LNCaP clone FGC (cell line): ENCODE data around the gene MOV10L1.
"Not testable (repeated sequence)": the region's sequence is repeated elsewhere in the genome, so short reads cannot be mapped to it uniquely, and the experiment has no call there.

ENCODE experiments used
- DNase-seq: peaks from one replicate; pipeline ENCODE4 v3.0.0-alpha.2; 2011; ENCODE audit warnings: low read depth
- H3K4me3 ChIP-seq: 2 replicates; pipeline ENCODE4 v1.5.1; 2011; ENCODE audit warnings: mild to moderate bottlenecking, low read depth, low read length, control low read depth
- TF ChIP-seq, protein P1 (sequence below): IDR thresholded peaks from 2 replicates; pipeline ENCODE4 v1.5.1; 2012; ENCODE audit warnings: mild to moderate bottlenecking; ENCODE audit not compliant: control insufficient read depth, insufficient read depth; ENCODE audit errors: extremely low read depth

MOV10L1 gene

DNA sequence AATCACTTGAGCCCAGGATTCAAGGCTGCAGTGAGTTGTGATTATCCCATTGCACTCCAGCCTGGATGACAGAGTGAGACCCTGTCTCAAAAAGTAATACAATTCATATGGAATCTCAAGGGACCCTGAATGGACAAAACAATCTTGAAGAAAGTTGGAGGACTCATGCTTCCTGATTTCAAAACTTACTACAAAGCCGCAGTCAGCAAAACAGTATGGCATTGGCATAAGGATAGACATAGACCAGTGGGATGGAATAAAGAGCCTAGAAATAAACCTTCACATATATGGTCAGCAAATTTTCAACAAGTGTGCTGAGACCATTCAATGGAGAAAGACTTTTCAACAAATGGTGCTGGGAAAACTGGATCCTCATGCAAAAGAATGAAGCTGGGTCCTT is 113.5 kb downstream of the MOV10L1 start:
- no peak for DNase-seq
- TF ChIP-seq, protein P1, sequence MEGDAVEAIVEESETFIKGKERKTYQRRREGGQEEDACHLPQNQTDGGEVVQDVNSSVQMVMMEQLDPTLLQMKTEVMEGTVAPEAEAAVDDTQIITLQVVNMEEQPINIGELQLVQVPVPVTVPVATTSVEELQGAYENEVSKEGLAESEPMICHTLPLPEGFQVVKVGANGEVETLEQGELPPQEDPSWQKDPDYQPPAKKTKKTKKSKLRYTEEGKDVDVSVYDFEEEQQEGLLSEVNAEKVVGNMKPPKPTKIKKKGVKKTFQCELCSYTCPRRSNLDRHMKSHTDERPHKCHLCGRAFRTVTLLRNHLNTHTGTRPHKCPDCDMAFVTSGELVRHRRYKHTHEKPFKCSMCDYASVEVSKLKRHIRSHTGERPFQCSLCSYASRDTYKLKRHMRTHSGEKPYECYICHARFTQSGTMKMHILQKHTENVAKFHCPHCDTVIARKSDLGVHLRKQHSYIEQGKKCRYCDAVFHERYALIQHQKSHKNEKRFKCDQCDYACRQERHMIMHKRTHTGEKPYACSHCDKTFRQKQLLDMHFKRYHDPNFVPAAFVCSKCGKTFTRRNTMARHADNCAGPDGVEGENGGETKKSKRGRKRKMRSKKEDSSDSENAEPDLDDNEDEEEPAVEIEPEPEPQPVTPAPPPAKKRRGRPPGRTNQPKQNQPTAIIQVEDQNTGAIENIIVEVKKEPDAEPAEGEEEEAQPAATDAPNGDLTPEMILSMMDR: no peak

DNA sequence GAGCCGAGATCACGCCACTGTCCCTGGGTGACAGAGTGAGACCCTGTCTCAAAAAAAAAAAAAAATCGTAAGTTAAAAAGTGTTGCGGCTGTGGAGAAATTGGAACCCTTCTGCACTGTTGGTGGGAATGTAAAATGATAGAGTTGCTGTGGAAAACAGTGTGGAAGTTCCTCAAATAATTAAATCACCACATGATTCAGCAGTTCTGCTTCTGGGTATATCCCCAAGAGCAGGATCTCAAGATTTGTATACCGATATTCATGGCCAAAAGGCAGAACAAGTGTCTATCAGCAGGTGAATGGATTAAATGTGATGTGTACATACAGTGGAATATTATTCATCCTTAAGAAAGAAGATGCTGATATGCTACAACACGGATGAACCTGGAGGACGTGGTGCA is 114.8 kb downstream of the MOV10L1 start:
- no peak overlapping the region for H3K4me3 ChIP-seq
- DNase-seq: no peak
- TF ChIP-seq, protein P1: no peak

More for the DNA sequence above, 113.5 kb downstream of the MOV10L1 start:
- no peak overlapping the region for H3K4me3 ChIP-seq

DNA sequence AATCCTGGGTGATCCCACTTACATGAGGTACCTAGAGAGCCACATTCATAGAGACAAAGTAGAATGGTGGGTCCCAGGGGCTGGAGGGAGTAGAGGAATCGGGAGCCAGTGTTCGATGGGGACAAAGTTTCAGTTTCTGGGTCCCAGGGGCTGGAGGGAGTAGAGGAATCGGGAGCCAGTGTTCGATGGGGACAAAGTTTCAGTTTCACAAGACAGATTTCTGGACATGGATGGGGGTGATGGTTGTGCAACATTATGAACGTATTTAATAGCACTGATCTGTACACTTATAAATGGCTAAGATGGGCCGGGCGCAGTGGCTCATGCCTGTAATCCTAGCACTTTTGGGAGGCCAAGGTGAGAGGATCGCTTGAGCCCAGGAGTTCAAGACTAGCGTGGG is 115.2 kb downstream of the MOV10L1 start:
- not testable (repeated sequence) for DNase-seq

DNA sequence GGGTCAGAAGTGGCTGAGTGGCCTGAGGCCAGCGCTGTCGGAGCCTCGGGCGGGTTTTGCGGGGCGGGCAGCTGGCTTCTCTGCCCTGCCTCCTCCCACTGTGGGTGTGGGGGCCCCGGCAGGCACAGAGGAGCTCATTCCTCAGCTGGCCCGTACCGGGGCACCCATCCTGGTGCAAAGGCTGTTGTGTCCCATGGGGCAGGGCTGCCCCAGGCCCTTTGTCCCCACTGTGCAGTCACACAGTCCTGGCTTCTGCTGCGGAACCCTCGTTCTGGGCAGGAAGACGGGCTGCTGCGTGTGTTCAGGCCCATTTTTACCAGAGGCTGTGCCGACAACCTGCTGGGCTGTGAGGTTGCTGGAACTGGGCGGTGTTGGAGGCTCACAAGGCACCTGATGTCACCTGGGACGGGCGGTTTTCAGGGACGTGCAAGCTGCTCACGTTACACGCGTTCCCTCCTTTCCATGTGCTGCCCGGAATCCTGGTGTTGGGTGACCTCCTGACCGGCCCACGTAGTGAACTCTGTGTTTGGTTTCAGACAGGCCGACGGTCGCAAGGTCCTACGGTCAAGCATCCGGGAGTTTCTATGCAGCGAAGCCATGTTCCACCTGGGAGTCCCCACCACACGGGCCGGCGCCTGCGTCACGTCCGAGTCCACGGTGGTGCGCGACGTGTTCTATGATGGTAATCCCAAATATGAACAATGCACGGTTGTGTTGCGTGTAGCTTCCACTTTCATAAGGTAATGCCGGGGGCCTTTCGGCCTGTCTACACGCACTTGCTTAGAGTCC is 116.2 kb downstream of the MOV10L1 start:
- H3K4me3 ChIP-seq: no peak overlapping the region
- TF ChIP-seq, protein P1: no peak
- DNase-seq: no peak

More for the DNA sequence above, 115.2 kb downstream of the MOV10L1 start:
- H3K4me3 ChIP-seq: not testable (repeated sequence)

DNA sequence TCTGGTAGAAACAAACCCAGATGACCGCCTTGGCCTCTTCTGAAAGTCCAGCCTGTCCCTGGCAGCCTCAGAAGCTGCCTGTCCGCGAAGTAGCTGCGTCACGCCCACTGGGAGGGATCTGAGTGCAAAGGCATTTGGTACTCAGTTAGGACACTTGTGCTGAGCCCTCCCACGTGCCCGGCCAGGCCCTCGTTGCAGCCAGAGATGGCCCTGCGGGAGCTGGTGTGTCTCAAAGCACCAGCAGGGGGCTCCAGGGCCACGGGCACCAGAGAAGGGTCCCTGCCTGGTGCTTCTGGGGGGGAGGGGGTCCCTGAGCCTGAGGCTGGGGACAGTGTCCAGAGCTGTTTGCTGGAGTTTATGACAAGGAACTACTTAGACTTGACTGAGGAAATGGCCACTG is 116.8 kb downstream of the MOV10L1 start:
- TF ChIP-seq, protein P1: peak; percentile 31; the same call in 1 of the 2 replicates
- no peak for DNase-seq
- no peak overlapping the region for H3K4me3 ChIP-seq

DNA sequence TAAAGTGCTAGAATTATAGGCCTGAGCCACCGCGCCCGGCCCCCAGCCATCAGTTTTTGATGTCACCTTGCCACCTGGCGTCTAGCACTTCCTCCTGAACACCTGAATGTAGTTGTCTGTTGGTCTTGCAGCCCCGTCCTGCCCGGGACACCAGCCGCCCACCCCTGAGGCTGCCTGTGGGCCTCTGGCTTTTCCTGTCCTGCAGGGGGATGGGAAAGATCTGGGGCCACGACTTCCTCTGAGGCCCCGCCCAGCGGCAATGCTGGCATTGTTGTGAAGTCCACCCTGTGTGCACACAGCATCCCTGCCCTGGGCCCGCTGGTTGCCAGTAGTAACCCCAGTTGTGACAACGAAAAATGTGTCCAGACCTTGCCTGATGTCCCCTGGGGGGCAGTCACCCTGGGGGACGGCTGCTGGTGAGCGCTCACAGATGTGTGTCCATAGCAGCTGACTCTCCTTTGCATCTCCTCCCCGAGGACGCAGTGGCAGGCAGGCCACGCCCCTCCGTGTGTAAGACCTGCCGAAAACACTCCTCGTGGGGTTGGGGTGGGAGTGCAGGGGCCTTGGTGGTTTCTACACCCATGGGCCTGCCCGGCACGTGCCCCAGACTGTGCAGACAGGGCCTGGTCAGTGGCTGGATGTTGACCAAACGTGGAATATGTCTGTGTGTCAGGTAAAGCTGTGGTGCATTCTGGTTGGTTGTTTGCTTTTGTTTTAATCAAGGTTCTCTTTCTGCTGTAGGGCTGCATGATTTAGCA is 117.8 kb downstream of the MOV10L1 start:
- no peak for DNase-seq
- TF ChIP-seq, protein P1: no peak

DNA sequence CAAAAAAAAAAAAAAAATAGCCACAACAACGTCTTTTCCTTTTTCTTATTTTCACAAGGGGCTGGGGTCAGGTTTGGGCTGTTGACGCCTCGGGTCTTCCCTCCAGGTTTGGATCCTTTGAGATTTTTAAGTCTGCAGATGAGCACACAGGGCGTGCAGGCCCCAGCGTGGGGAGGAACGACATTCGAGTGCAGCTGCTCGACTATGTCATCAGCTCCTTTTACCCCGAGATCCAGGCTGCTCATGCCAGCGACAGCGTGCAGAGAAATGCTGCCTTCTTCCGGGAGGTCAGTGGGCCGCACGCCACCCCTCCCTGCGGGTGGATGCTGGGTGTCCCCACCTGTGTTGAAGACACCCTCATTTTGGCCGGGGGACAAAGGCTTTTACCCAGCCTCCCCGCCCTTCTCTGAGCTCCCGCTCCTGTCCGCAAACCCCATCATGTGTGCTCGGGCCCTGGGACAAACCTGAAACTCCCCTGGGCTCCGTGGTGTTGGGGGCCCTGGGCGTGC is 118.7 kb downstream of the MOV10L1 start:
- DNase-seq: no peak
- TF ChIP-seq, protein P1: no peak
- no peak overlapping the region for H3K4me3 ChIP-seq

More for the DNA sequence above, 117.8 kb downstream of the MOV10L1 start:
- H3K4me3 ChIP-seq: no peak overlapping the region
